Measurements from ENCODE around the gene ZBTB6. TPM values are rescaled to one million over a fixed set of nuclear protein-coding genes. Genes with fewer than 3 reads are reported as not detected.

Gene ZBTB6
- total RNA-seq, 2 donors from 2014 or later = 9.3 to 11.7 TPM

DNA sequence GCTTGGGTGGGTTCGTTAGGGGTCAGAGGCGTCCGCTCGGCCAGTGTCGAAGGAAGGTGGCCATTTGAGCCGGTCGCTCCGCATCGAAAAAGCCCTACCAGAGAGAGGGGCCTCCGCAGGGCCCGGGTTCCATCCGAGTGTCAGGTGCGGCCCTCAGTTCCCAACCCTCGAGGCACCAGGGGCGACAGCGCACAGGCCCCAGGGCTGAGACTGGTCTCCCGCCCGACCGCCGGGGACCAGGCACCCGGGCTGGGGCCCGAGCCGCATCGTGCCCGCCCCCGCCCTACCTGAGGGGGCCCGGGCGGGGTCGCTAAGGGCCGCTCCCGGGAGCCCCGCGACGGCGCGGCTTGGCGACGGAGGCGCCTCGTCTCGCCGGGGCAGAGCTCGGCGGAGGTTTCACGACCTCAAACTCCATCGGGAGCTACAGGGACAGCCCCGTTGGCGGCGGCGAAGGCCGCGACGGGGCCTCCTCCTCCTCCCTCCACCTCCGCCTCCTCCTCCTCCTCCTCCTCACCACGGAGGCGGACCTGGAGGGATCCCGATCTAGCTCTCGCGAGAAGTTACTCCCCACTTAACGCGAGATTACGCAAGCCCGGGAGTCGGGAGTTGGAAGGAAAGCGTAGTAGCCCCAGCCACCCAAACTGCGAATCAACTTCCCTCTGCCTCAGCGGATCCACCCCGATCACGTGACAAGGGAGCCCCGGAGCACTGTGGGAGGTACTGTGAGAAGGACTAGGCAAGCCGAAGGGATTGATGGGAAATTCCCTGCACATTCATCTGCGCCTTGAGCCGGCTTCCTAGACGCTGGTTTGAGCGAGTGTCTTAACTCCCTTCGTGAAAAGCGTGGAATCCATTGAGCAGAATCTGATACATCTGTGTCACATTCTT, 8.1 kb downstream of the ZBTB6 start, which contains the start of gene RC3H2:
TSS of gene RC3H2 (minus strand) at position 537 of the 888 bp plus-strand sequence. CDS start 7,850 bp downstream, outside the sequence.
- DNase-seq = peak; percentile 99
- Histone ChIP-seq H3K4me1 (ENCODE audit: control insufficient read depth, insufficient read depth, low read length) (no peaks in the 10 kb centered on the region), H3K4me3 (ENCODE audit: low read length) (peak within 1 kb of the TSS; percentile 89), H3K27me3 (ENCODE audit: control insufficient read depth, insufficient read depth, low read length, poor library complexity, severe bottlenecking) (no peaks in the 10 kb centered on the region), H3K27ac (ENCODE audit: low read depth, low read length) (peak within 1 kb of the TSS; percentile 84), H3K9ac (ENCODE audit: extremely low read depth, low read length, poor library complexity, severe bottlenecking) (peak within 1 kb of the TSS; percentile 91), H3K9me3 (ENCODE audit: control insufficient read depth, low read length) (no peaks in the 10 kb centered on the region), H3K36me3 (ENCODE audit: control insufficient read depth, insufficient read depth, low read length) (peaks cover 12% of the 10 kb centered on the region)
- no peaks in the 10 kb centered on the region for H3K27me3 Mint-ChIP-seq (ENCODE audit: insufficient read depth)
- TF ChIP-seq, protein P1, sequence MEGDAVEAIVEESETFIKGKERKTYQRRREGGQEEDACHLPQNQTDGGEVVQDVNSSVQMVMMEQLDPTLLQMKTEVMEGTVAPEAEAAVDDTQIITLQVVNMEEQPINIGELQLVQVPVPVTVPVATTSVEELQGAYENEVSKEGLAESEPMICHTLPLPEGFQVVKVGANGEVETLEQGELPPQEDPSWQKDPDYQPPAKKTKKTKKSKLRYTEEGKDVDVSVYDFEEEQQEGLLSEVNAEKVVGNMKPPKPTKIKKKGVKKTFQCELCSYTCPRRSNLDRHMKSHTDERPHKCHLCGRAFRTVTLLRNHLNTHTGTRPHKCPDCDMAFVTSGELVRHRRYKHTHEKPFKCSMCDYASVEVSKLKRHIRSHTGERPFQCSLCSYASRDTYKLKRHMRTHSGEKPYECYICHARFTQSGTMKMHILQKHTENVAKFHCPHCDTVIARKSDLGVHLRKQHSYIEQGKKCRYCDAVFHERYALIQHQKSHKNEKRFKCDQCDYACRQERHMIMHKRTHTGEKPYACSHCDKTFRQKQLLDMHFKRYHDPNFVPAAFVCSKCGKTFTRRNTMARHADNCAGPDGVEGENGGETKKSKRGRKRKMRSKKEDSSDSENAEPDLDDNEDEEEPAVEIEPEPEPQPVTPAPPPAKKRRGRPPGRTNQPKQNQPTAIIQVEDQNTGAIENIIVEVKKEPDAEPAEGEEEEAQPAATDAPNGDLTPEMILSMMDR (conservative IDR thresholded peaks at IDR 0.05) = no peak
- H3K36me3 Mint-ChIP-seq (ENCODE audit: low read depth) = peaks cover 10% of the 10 kb centered on the region
- H3K4me1 Mint-ChIP-seq = peaks cover 10% of the 10 kb centered on the region
- WGBS, 2 experiments (ENCODE audit: insufficient coverage in 1 of 2, insufficient read length in 1 of 2) = 1% methylated on average over 27 to 77 of the region's 77 CpGs
- no peaks in the 10 kb centered on the region for H3K9me3 Mint-ChIP-seq
- H3K27ac Mint-ChIP-seq = peak within 1 kb of the TSS; percentile 96
- peak within 1 kb of the TSS; percentile 88 for H3K4me3 Mint-ChIP-seq

DNA sequence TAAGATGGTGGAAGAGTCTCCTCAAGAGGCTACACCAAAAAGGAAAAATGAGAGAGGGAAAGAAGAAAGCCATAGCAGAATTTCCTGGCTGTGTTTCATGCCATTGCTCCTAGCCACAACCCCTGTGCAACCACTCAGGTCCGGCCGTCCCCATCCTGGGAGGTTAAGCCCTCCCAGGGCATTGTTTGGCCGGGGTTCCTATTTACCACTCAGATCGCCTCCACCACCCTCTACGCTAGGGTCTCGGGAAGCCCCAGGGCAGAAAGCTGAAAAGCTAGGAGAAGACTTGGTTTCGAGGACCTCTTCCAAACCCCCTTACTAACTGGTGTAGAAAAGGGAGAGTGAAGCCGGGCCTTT, 8.7 kb downstream of the ZBTB6 start:
- Histone ChIP-seq H3K36me3 (ENCODE audit: control insufficient read depth, insufficient read depth, low read length) (peaks cover 5% of the 10 kb centered on the region), H3K27ac (ENCODE audit: low read depth, low read length) (peak overlapping the region; percentile 84), H3K9me3 (ENCODE audit: control insufficient read depth, low read length) (no peaks in the 10 kb centered on the region), H3K27me3 (ENCODE audit: control insufficient read depth, insufficient read depth, low read length, poor library complexity, severe bottlenecking) (no peaks in the 10 kb centered on the region), H3K4me3 (ENCODE audit: low read length) (peak overlapping the region; percentile 89), H3K9ac (ENCODE audit: extremely low read depth, low read length, poor library complexity, severe bottlenecking) (peak overlapping the region; percentile 91), H3K4me1 (ENCODE audit: control insufficient read depth, insufficient read depth, low read length) (no peaks in the 10 kb centered on the region)
- Mint-ChIP-seq H3K4me3 (peak overlapping the region; percentile 88), H3K36me3 (ENCODE audit: low read depth) (peaks cover 11% of the 10 kb centered on the region), H3K27ac (peak overlapping the region; percentile 93), H3K27me3 (ENCODE audit: insufficient read depth) (no peaks in the 10 kb centered on the region), H3K9me3 (no peaks in the 10 kb centered on the region), H3K4me1 (peaks cover 10% of the 10 kb centered on the region)
- TF ChIP-seq, protein P1 (conservative IDR thresholded peaks at IDR 0.05) = no peak
- peak; percentile 86 for DNase-seq
- WGBS, 2 experiments (ENCODE audit: insufficient coverage in 1 of 2, insufficient read length in 1 of 2) = 1% methylated on average over 8 of the region's 8 CpGs; no CpG with 5 or more reads in 1 of the 2 experiments

DNA sequence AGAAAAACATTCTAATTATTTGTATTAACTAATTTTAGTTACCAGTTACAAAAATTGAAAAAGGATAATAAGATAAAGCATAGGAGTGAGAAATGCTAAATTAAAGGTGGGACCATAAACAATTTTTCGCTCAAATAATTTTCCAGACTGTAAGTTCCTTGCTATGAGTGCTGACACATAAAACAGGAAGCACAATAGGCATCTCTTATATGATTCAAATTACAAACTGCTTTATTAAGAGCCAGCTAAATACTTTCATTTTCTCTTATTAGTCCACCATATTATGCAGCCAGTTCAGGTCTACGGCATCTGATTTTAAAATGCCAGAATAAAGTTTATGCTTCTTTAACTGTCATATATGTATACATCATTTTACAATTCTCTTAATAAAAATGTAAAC, 12.3 kb downstream of the ZBTB6 start:
- no peaks in the 10 kb centered on the region for H3K27me3 ChIP-seq (ENCODE audit: control insufficient read depth, insufficient read depth, low read length, poor library complexity, severe bottlenecking)
- H3K9me3 Mint-ChIP-seq = no peaks in the 10 kb centered on the region
- no peaks in the 10 kb centered on the region for H3K9me3 ChIP-seq (ENCODE audit: control insufficient read depth, low read length)
- H3K4me1 ChIP-seq (ENCODE audit: control insufficient read depth, insufficient read depth, low read length) = no peaks in the 10 kb centered on the region
- no peaks in the 10 kb centered on the region for H3K27me3 Mint-ChIP-seq (ENCODE audit: insufficient read depth)
- peaks cover 25% of the 10 kb centered on the region for H3K36me3 ChIP-seq (ENCODE audit: control insufficient read depth, insufficient read depth, low read length)
- DNase-seq = no peak
- no peak overlapping the region for H3K9ac ChIP-seq (ENCODE audit: extremely low read depth, low read length, poor library complexity, severe bottlenecking)
- H3K27ac Mint-ChIP-seq = no peak overlapping the region
- peaks cover 19% of the 10 kb centered on the region for H3K36me3 Mint-ChIP-seq (ENCODE audit: low read depth)
- 92 to 100% methylated on average over 1 to 2 of the region's 2 CpGs for WGBS, 2 experiments (ENCODE audit: insufficient coverage in 1 of 2, insufficient read length in 1 of 2)
- H3K4me3 ChIP-seq (ENCODE audit: low read length) = no peak overlapping the region
- TF ChIP-seq, protein P1 (conservative IDR thresholded peaks at IDR 0.05) = no peak
- peaks cover 10% of the 10 kb centered on the region for H3K4me1 Mint-ChIP-seq
- H3K27ac ChIP-seq (ENCODE audit: low read depth, low read length) = no peak overlapping the region
- H3K4me3 Mint-ChIP-seq = no peak overlapping the region

All from endodermal cell (in vitro differentiated cells).